Left renal pelvis (tissue), 4 donors: ENCODE results near the gene FNDC5. TPM values are rescaled to one million over a fixed set of nuclear protein-coding genes. Genes with fewer than 3 reads are reported as not detected.
"Not testable (repeated sequence)": the region's sequence is repeated elsewhere in the genome, so short reads cannot be mapped to it uniquely, and the experiment has no call there.

Experiments used
- DNase-seq, 4 donors: peaks; one replicate each; pipeline ENCODE4 v3.0.0-alpha.2; 2013; ENCODE audit warnings: low read depth in 4 of 4, low spot score in 3 of 4
- polyA plus RNA-seq, 4 donors: library from polyadenylated mRNA; unstranded; fragments of 120-200 nt; gene quantifications; one replicate each; pipeline ENCODE4 v1.2.1, GENCODE V29; 2013; ENCODE audit not compliant: insufficient read length in 4 of 4

Gene FNDC5
- polyA plus RNA-seq: 10 to 100 TPM; 44.6 to 94.3 (median 60.2) TPM

GRCh38 chr1:32870615-32871363 is at the start of gene FNDC5:
FNDC5 (minus strand) TSS chr1:32870912.
- DNase-seq: no peak

GRCh38 chr1:32919811-32920733 is 49.4 kb upstream of the FNDC5 start:
- DNase-seq: no peak

- DNase-seq: no peak
These were observed 47.5 kb upstream of the FNDC5 start for GRCh38 chr1:32918179-32918578.

GRCh38 chr1:32917521-32917920 is 46.8 kb upstream of the FNDC5 start:
- DNase-seq: no peak

GRCh38 chr1:32915766-32916706 is 45.3 kb upstream of the FNDC5 start:
- DNase-seq: no peak

GRCh38 chr1:32910319-32910718 is 39.6 kb upstream of the FNDC5 start:
- DNase-seq: no peak

- DNase-seq: no peak
These were observed 36.7 kb upstream of the FNDC5 start for GRCh38 chr1:32907435-32907834.

- DNase-seq: no peak
These were observed 35.9 kb upstream of the FNDC5 start for GRCh38 chr1:32906654-32907053.

GRCh38 chr1:32905588-32905987 is 34.9 kb upstream of the FNDC5 start:
- not testable (repeated sequence) for DNase-seq

- no peak for DNase-seq
These were observed 34.1 kb upstream of the FNDC5 start for GRCh38 chr1:32904797-32905196.

GRCh38 chr1:32903991-32904785 is 33.5 kb upstream of the FNDC5 start:
- DNase-seq: no peak

GRCh38 chr1:32902535-32902920 is 31.8 kb upstream of the FNDC5 start:
- DNase-seq: no peak

GRCh38 chr1:32901823-32902534 is 31.3 kb upstream of the FNDC5 start:
- DNase-seq: no peak

- DNase-seq: no peak
These were observed 30.5 kb upstream of the FNDC5 start, which contains the start of gene TMEM54 for GRCh38 chr1:32900956-32901822. TMEM54 (minus strand) TSS chr1:32901389; CDS start chr1:32901238, 151 bp downstream.

- DNase-seq: no peak
These were observed 29.8 kb upstream of the FNDC5 start for GRCh38 chr1:32900371-32900955.

GRCh38 chr1:32899586-32900296 is 29.0 kb upstream of the FNDC5 start:
- no peak for DNase-seq

GRCh38 chr1:32898958-32899357 is 28.2 kb upstream of the FNDC5 start:
- no peak for DNase-seq
